HG02852 (cell line): ENCODE measurements around the gene PEA15.

Source experiments
- ATAC-seq: cut with Tn5 transposase; IDR thresholded peaks from one replicate; pipeline ENCODE4 v1.9.1; 2021; ENCODE audit warnings: mild to moderate bottlenecking, moderate library complexity; ENCODE audit not compliant: unreplicated experiment

PEA15 gene

DNA sequence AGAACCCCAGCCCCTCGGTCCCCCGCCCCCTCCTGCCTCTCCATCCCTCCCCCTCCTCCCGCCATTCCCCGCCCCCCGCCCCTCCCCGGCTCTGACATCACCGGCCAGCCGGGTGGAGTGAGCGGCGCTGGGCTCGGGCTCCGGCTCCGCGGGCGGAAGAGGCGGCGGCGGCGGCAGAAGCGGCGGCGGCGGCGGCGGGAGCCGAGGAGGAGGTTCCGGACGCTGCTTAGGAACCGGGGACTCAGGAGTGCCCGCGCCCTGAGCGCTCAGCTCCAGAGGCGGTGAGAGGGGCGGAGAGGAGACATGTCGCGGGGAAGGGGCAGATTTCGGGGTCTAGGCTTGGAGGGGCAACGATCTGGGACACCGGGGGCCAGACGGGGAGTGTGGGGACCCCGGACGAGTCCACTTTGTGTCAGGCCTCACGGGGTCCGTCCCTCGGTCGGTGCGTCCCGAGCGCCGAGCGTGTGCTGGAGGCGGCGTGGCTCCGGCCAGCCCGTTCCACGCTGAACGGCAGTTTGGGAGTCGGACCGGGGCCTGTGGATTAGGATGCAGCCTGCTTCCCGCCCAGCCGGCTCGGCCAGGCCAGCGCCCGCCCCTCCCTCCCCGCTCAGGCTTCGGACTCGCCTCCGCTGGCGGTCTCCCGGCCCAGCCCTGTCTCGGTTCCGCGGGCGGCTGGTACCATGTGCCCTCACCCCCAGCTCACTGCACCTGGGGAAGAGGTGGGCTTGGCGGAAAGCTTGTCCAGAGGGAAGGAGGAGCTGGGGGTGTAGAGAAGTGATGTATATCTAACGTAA, at the start of gene PEA15:
TSS of gene PEA15 (plus strand) at position 143 of the 794 bp plus-strand sequence. CDS start 6,161 bp downstream, outside the sequence.
- ATAC-seq = peak; percentile 49

DNA sequence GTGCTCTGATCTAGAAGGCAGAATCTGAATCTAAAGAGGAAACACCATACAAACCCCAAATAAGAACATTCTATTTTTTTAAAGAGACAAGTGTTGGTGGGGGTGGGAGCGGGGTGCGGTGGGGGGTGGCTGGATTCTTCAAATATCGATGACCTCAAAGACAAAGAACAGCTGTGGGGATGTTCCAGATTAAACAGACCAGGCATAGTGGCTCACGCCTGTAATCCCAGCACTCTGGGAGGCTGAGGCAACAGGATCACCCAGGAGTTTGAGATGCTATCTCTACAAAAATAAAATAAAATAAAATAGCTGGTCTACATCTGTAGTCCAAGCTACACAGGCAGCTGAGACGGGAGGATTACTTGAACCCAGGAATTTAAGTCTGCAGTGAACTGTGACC, 48.8 kb upstream of the PEA15 start:
- no peak for ATAC-seq

GRCh38 chr1:160157174-160157573, 48.0 kb upstream of the PEA15 start:
- ATAC-seq = no peak

DNA sequence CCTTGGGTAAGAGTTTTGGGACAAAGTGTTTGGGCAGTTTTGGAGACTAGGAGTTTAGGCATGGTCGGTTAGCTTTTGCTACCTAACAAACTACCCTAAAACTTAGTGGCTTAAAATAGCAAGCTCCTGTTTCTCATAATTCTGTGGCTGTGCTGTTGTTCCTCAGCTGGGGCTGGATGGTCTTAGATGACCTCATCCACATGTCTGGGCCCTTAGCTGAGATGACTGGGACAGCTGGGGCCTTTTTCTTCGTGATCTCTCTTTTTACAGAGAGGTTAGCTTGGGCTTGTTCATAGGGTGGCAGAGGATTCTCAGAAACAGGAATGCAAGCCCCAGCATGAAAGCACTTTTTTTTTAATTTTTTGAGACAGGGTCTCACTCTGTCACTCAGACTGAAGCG, 47.2 kb upstream of the PEA15 start:
- no peak for ATAC-seq

DNA sequence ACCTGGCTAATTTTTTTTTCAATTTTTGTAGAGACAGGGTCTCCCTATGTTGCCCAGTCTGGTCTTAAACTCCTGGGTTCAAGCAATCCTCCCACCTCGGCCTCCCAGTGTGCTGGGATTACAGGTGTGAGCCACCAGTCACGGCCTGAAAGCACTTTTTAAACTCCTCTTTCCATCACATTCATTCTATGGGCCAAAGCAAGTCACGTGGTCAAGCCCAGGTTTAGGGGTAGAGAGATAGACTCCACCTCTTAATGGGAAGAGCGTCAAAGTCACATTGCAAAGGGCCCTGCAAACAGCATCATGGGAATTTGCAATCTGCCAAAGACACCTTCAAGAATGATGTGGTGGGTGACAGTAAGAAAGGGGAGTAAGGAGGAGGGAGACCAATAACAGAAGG, 46.6 kb upstream of the PEA15 start:
- ATAC-seq = no peak

DNA sequence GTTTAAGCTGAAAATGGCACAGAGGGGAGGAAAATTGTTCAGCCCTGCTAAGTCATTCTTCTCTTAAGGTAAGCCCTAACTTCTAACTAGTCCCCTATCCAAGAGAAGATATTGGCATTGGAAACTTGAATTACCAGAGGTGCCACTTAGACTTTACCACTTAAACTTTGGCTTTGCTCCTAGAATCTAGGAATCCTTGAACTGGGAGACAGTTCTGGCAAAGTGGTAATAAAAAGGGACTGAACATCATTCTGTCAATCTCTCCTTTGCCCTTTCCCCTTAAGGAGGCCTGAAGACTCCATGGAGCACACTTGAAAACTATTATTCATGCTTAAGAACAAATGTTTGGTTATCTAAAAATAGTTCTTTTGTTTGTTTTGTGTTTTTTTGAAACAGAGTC, 45.3 kb upstream of the PEA15 start:
- no peak for ATAC-seq

DNA sequence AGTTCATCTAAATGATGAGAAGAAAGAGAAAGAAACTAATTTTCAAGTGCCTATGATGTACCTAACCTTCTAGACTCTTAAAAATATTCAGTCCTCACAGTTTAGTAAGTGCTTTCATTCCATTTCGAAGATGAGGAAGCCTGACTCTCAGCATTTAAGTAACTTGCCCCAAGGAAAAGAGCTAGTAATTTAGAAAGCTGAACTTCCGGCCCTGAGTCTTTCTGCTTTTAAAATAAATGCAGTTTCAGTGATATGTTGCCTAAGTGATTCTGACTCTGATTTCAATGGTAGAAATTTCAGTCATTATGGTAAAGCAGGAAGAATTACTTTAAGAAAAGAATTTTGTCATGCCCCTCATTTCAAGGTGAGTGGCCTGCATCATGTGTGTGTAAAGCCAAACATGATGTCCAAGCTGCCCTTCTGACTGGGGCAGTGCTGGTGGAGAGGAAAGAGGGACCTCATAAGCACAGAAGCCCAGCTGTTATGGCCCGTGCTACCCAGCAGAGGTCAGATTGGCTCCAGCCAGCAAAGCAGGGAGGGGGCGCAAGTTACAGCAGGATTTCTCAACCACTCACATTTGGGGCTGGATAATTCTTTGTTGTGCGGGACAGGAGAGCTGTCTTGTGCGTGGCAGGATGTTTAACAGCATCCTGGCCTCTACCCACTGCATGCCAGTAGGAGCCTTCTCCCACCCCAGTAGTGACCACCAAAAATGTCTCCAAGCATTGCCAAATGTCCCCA, 43.0 kb upstream of the PEA15 start:
- ATAC-seq = no peak

GRCh38 chr1:160162931-160163330, 42.3 kb upstream of the PEA15 start:
- ATAC-seq = no peak

DNA sequence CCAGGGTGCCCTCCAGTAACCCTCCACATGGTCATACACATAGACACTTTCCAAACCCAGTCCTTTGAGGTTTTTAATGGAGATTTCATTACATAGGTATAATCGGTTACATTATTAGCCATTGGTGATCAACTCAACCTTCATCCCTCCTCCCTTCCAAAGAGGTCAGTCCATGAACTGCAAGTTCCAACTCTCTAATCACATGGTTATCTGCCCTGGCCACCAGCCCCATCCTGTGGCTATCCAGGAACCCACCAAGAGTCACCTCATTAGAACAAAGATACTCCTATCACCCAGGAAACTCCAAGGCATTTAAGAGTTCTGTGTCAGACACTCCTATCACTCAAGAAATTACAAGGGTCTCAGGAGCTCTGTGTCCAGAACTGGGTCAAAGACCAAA, 41.6 kb upstream of the PEA15 start:
- ATAC-seq = no peak

GRCh38 chr1:160164121-160164520, 41.1 kb upstream of the PEA15 start:
- ATAC-seq = no peak

DNA sequence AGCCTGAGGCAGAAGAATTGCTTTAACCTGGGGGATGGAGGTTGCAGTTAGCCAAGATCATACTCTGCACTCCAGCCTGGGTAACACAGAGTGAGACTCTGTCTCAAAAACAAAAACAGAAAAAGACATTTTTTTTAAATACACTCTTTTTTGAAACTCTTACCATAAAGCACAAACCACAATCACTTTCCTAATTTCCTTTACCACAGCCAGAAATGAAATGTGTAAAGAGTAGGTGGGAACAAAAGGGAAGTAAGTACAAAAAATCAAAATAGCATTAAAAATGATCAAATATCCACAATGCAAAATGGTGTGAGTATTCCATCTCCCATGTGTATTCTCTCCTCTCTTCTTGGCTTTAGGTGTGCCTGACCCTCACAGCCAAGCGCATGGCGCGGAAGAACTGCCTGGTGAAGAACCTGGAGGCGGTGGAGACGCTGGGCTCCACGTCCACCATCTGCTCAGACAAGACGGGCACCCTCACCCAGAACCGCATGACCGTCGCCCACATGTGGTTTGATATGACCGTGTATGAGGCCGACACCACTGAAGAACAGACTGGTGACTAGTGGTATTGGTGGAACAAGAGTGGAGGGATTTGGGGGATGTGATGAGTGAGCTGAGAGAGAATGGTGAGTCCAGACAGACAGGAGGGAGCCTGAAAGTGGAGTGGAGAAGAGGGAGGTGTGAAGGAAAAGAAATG, 38.9 kb upstream of the PEA15 start:
- ATAC-seq = no peak

DNA sequence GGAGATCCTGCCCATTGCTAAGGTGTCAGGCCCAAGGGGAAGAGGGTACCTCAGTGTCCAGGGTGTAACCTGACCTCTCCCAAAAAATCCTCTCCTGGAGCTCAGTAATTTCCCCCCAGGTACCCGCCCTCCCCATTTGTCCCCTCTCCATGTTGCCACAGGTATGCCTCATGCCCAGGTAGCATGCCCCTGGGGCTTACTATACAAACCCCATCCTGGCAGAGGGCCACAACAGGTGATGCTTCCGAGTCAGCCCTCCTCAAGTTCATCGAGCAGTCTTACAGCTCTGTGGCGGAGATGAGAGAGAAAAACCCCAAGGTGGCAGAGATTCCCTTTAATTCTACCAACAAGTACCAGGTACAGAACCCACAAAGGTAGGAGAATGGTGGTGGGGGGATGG, 38.1 kb upstream of the PEA15 start:
- no peak for ATAC-seq

DNA sequence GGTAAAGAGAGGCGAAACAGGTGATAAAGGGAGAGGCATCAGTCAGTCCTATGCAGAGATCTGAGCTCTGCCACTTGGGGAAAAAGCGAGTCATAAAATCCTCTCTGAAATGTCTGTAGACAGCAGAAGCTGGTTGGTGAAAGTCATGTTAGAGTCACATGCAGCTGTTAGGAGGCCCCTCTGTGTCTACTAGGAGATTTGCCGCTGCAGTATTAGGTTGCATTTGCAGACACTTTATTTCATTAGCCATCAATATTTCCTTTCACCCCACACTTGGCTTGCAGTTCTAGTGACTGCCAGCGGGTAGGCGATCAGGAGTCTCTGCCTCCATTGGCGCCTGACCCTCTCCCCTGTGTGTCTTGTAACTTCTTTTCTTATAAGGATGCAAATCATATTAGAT, 37.6 kb upstream of the PEA15 start:
- ATAC-seq = no peak

GRCh38 chr1:160168016-160168415, 37.2 kb upstream of the PEA15 start:
- no peak for ATAC-seq

- ATAC-seq = no peak
Measured at GRCh38 chr1:160168609-160169369, 36.4 kb upstream of the PEA15 start.

DNA sequence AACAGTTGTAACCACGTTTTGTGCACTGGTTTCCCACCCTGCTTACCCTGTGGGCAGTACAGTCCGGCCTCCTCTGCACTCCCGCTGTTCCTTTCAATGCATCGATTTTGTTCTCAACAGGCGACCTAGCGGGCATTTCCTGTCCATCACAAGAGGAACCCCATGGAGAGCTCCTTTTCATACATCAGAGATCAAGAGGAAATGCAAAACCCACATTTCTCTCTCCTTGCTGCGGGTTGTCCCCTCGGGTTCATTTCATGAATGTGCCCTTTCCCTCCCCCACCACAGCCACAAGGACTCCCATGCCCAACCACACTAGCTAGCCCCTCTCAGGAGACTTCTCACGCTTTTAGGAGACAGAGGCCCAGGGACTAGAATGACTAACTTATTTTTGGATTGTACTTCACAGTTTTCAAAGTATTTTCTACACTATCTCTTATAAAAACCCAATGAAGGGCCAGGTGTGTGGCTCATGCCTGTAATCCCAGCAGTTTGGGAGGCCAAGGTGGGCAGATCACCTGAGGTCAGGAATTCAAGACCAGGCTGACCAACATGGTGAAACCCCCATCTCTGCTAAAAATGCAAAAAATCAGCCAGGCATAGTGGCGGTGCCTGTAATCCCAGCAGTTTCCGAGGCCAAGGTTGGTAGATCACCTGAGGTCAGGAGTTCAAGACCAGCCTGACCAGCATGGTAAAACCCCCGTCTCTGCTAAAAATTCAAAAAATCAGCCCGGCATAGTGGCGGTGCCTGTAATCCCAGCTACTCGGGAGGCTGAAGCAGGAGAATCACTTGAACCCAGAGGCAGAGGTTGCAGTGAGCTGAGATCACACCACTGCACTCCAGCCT, 35.4 kb upstream of the PEA15 start:
- ATAC-seq = no peak

- no peak for ATAC-seq
Measured at GRCh38 chr1:160171354-160171753, 33.8 kb upstream of the PEA15 start.

DNA sequence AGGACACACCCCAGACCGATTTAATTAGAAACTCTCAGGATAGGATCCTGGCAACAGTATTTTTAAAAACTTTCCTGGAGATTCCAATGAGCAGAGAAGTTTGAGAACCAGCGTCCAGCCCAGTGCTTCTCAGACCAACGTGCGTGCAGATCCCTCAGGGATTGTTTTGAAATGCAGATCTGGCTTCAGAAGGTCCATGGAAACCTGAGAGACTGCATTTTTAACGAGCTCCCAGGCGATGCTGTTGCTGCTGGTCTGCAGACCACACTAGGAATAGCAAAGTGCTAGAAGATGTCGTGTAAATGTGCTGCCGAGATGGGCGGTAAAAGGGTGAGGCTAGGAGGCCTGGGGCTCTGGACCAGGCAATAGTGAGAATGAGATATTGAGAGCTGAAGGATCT, 33.2 kb upstream of the PEA15 start:
- no peak for ATAC-seq

GRCh38 chr1:160177231-160177630, 28.0 kb upstream of the PEA15 start:
- ATAC-seq = no peak

DNA sequence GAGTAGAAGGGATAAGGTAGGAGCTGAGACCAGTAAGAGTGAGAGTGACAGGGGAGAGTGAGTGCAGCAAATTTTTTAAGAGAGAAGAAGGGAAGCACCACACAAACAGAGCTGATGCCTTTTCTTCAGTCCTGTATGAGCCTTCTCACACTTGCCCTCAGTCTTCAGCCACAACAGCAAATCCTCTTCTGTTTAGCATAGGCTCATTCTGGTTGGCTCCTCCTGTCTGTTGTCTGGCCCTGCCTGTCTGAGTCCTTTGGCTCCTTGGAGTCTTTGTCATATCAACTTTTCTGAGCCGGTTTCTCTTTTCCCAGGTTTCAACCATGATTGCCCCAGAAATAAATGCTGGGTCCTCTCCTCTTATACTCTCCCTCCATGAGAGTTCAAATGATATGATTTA, 27.5 kb upstream of the PEA15 start:
- ATAC-seq = no peak
